GM12878 (cell line): ENCODE results near the gene BIRC7. TPM values are rescaled to one million over a fixed set of nuclear protein-coding genes. Genes with fewer than 3 reads are reported as not detected.

ENCODE experiments used
- IRF4 ChIP-seq: IDR thresholded peaks from 2 replicates; pipeline ENCODE4 v1.6.1; 2011; ENCODE audit warnings: low read depth, low read length
- PML ChIP-seq: IDR thresholded peaks from 2 replicates; pipeline ENCODE4 v1.6.1; 2012; ENCODE audit warnings: low read length, inconsistent platforms
- RAD21 ChIP-seq: IDR thresholded peaks from 2 replicates; pipeline ENCODE4 v1.6.1; 2011; ENCODE audit warnings: mild to moderate bottlenecking, low read depth, low read length, moderate library complexity; ENCODE audit not compliant: insufficient read depth
- SMARCA5 ChIP-seq: fragments of 450-650 bp; IDR thresholded peaks from 2 replicates; pipeline ENCODE4 v1.6.1; 2017; ENCODE audit warnings: mild to moderate bottlenecking
- USF1 ChIP-seq: IDR thresholded peaks from 2 replicates; pipeline ENCODE4 v1.6.1; 2011; ENCODE audit warnings: borderline replicate concordance, low read depth, mild to moderate bottlenecking, moderate library complexity, mixed read lengths, low read length; ENCODE audit not compliant: insufficient read depth; ENCODE audit errors: extremely low read length
- ZBTB4 ChIP-seq: fragments of 450-650 bp; formaldehyde crosslinking; IDR thresholded peaks from 2 replicates; pipeline ENCODE4 v1.4.0; 2022; ENCODE audit warnings: mild to moderate bottlenecking, moderate library complexity
- ZBTB40 ChIP-seq: fragments of 450-650 bp; IDR thresholded peaks from 2 replicates; pipeline ENCODE4 v1.6.1; 2016; ENCODE audit warnings: mild to moderate bottlenecking, moderate library complexity, borderline replicate concordance
- polyA plus RNA-seq, 11 experiments: library from polyadenylated mRNA; depleted of rRNA in 4 of 11; unstranded in 6 of 11; stranded (reverse) in 5 of 11; fragments of >200 nt; fragmentation: Nextera tagmentation in 4 of 11; fragmentation: Illumina TruSeq in 1 of 11; extraction: Ambion mirVana in 4 of 11; extraction: Trizol in 1 of 11; gene quantifications; 1 replicate in 1 of 11; 2 replicates in 10 of 11; pipeline versions ENCODE4 v1.2.1 to v1.2.3, GENCODE V29; 2011 to 2016; ENCODE audit warnings: inconsistent platforms in 2 of 11, missing spikeins in 2 of 11, low read depth in 1 of 11
- total RNA-seq, 4 experiments: library from RNA; depleted of rRNA in 3 of 4; stranded (reverse); fragments of >200 nt in 3 of 4; fragmentation: Illumina TruSeq in 1 of 4; extraction: Trizol in 1 of 4; gene quantifications; 2 replicates each; pipeline versions ENCODE4 v1.2.1 to v1.2.3, GENCODE V29; 2013 to 2021

Gene BIRC7
- total and polyA plus RNA-seq, 10 of the 15 experiments (the other 5 are each of a cell fraction or from before 2014, with no cell fraction given) = 0.31 TPM; not detected in 9

GRCh38 chr20:63215101-63216040 lies 20.3 kb upstream of the BIRC7 start (continued):
- peak; percentile 17 for TF ChIP-seq USF1
- peak; percentile 72; the same call in 1 of the 2 replicates for TF ChIP-seq SMARCA5
- peak; percentile 38 for TF ChIP-seq RAD21
- TF ChIP-seq IRF4 = no peak
- no peak for TF ChIP-seq PML
- peak; percentile 35; the same call in 1 of the 2 replicates for TF ChIP-seq ZBTB40
- no peak for TF ChIP-seq ZBTB4 (CRISPR knock-in tag)
